Kidney epithelial cell (primary cell): ENCODE results near the gene AQP12A. TPM values are rescaled to one million over a fixed set of nuclear protein-coding genes. Genes with fewer than 3 reads are reported as not detected.
"Not testable (repeated sequence)": the region's sequence is repeated elsewhere in the genome, so short reads cannot be mapped to it uniquely, and the experiment has no call there.

Source experiments
- DNase-seq: peaks from one replicate; pipeline ENCODE4 v3.0.0-alpha.2; 2010; ENCODE audit warnings: low read depth
- H3K27me3 ChIP-seq: 2 replicates; pipeline ENCODE4 v1.6.0; 2011; ENCODE audit warnings: low read length; ENCODE audit not compliant: control insufficient read depth, insufficient read depth
- H3K36me3 ChIP-seq: 2 replicates; pipeline ENCODE4 v1.5.1; 2011; ENCODE audit warnings: low read length; ENCODE audit not compliant: control insufficient read depth, insufficient read depth
- H3K4me3 ChIP-seq: 2 replicates; pipeline ENCODE4 v1.5.1; 2011; ENCODE audit warnings: low read depth, mild to moderate bottlenecking, control low read depth, low read length
- total RNA-seq: library from RNA; depleted of rRNA; stranded (reverse); fragments of >200 nt; gene quantifications from 2 replicates; pipeline ENCODE4 v1.2.3, GENCODE V29; 2015
- TF ChIP-seq, protein P1 (sequence below): IDR thresholded peaks from 2 replicates; pipeline ENCODE4 v1.5.1; 2011; ENCODE audit warnings: mild to moderate bottlenecking, moderate library complexity, low read length, control low read depth, inconsistent platforms; ENCODE audit not compliant: insufficient read depth, poor library complexity, severe bottlenecking

AQP12A gene
- total RNA-seq, 1 donor from 2014 or later, result not detected

DNA sequence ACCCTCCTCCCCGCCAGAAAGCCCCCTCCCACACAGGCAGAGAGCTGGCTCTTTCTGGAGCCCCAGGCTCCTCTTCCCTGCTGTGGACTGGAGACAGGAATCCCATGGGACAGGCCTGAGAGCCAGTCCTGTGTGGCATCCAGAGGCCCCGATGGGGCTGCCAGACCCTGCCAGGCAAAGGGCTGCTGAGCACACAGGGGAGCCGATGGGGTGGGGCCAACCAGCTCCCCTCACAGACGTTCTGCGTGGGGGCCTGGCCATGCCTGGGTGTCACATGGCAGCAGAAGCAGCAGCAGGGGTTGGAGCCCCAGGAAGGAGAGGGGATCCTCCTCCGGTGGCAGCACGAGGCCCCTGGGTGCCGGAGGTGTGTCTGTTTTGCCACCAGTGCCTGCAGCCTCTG, 8.2 kb downstream of the AQP12A start:
- H3K27me3 ChIP-seq, result peaks cover 24% of the 10 kb centered on the region
- H3K36me3 ChIP-seq, H3K4me3 ChIP-seq, DNase-seq: not testable (repeated sequence)

- DNase-seq, result not testable (repeated sequence)
Observed at GRCh38 chr2:240700616-240701015, 8.9 kb downstream of the AQP12A start.

GRCh38 chr2:240701091-240701735, 9.5 kb downstream of the AQP12A start:
- Histone ChIP-seq H3K4me3 (no peak overlapping the region), H3K36me3 (no peaks in the 10 kb centered on the region), H3K27me3 (peaks cover 29% of the 10 kb centered on the region)
- DNase-seq, result no peak
- TF ChIP-seq, protein P1, sequence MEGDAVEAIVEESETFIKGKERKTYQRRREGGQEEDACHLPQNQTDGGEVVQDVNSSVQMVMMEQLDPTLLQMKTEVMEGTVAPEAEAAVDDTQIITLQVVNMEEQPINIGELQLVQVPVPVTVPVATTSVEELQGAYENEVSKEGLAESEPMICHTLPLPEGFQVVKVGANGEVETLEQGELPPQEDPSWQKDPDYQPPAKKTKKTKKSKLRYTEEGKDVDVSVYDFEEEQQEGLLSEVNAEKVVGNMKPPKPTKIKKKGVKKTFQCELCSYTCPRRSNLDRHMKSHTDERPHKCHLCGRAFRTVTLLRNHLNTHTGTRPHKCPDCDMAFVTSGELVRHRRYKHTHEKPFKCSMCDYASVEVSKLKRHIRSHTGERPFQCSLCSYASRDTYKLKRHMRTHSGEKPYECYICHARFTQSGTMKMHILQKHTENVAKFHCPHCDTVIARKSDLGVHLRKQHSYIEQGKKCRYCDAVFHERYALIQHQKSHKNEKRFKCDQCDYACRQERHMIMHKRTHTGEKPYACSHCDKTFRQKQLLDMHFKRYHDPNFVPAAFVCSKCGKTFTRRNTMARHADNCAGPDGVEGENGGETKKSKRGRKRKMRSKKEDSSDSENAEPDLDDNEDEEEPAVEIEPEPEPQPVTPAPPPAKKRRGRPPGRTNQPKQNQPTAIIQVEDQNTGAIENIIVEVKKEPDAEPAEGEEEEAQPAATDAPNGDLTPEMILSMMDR, result no peak

More at GRCh38 chr2:240700616-240701015, 8.9 kb downstream of the AQP12A start:
- H3K36me3 ChIP-seq, H3K4me3 ChIP-seq: not testable (repeated sequence)
- H3K27me3 ChIP-seq, result peaks cover 27% of the 10 kb centered on the region

GRCh38 chr2:240701736-240702639, 10.3 kb downstream of the AQP12A start:
- no peak overlapping the region for H3K4me3 ChIP-seq
- H3K27me3 ChIP-seq, result peaks cover 33% of the 10 kb centered on the region
- no peaks in the 10 kb centered on the region for H3K36me3 ChIP-seq
- no peak for DNase-seq
- TF ChIP-seq, protein P1, result no peak

DNA sequence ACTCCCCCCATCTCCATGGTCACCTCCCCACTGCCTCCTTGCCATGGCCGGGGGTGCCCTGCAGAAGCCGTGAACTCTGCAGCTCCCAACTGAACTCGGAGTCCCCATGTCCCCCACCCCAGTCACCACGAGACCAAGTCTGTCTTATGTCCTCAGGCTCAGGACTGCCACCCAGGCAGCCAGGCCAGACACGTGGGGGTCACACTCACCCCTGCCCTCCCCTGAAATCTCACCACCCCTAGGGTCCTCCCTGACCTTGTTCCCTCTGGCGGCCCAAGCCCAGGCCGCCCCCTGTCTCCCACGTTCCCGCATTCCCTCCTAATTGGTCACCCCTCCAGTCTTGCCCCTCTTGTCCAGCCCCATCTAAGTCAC, 11.0 kb downstream of the AQP12A start:
- TF ChIP-seq, protein P1, result no peak
- Histone ChIP-seq H3K27me3 (peaks cover 39% of the 10 kb centered on the region), H3K36me3 (no peaks in the 10 kb centered on the region), H3K4me3 (no peak overlapping the region)
- DNase-seq, result no peak

DNA sequence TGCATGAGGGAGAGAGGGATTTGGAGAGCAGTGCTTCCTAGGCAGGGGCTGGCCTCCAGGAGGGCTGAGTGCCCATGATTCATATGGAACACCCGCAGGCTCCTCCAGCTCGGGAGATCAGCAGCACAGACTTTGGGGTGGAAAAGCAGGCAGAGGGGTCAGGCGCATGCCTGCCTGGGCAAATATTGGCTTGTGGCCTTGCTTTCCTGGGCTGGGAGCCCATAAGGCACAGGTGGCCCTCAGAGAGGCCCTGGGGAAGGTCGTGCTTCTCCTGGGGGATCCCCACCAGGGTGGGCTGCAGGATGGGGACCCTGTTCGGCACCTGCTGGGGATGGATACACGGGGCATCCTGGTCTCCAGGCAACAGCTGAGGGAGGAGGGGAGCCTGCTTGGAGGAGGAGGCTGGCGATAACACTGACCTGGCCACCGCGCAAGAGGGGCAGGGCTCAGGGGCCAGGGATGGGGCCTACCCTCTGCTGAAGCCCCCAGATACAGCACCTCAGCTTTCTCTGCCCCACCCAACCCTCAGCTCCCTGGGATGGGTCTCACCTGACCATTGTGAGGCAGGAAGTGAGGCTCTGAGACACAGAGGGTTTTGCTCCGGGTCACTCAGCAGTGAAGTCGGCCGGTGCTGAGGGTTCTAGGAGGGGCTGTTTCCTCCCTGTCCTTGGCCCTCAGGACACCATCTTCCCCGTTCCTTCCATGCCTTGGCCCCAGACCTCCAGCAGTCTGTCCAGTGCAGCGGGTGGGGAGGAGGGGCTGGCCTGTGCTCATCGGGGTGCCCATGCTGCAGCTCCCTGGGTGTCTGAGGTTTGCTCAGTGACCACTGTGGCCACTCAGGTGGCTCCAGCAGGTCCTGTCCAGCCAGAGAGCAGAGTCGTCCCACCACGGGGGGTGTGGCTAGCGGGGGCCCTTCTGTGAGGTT, 12.0 kb downstream of the AQP12A start:
- no peak for DNase-seq
- TF ChIP-seq, protein P1, result no peak
- Histone ChIP-seq H3K36me3 (no peaks in the 10 kb centered on the region), H3K4me3 (no peak overlapping the region), H3K27me3 (peaks cover 47% of the 10 kb centered on the region)
